Mononuclear cell (primary cell): ENCODE data around the gene DISP3. TPM values are rescaled to one million over a fixed set of nuclear protein-coding genes. Genes with fewer than 3 reads are reported as not detected.
"Not testable (repeated sequence)": the region's sequence is repeated elsewhere in the genome, so short reads cannot be mapped to it uniquely, and the experiment has no call there.

ENCODE experiments used
- H3K27me3 ChIP-seq: 2 replicates; pipeline ENCODE4 v1.6.0; 2011; ENCODE audit warnings: low read length, control low read depth; ENCODE audit not compliant: insufficient read depth
- H3K4me1 ChIP-seq: 2 replicates; pipeline ENCODE4 v1.5.1; 2011; ENCODE audit warnings: mild to moderate bottlenecking, low read length, control low read depth; ENCODE audit not compliant: insufficient read depth
- H3K4me3 ChIP-seq: 2 replicates; pipeline ENCODE4 v1.5.1; 2011; ENCODE audit warnings: mild to moderate bottlenecking, low read length, moderate library complexity
- H3K9me3 ChIP-seq: 2 replicates; pipeline ENCODE4 v1.5.1; 2011; ENCODE audit warnings: low read depth, mild to moderate bottlenecking, control low read depth, low read length
- total RNA-seq: library from RNA; depleted of rRNA; stranded (reverse); fragments of >200 nt; gene quantifications from one replicate; pipeline ENCODE4 v1.2.3, GENCODE V29; 2012

DISP3 gene
- total RNA-seq, 1 donor = 0.21 TPM

DNA sequence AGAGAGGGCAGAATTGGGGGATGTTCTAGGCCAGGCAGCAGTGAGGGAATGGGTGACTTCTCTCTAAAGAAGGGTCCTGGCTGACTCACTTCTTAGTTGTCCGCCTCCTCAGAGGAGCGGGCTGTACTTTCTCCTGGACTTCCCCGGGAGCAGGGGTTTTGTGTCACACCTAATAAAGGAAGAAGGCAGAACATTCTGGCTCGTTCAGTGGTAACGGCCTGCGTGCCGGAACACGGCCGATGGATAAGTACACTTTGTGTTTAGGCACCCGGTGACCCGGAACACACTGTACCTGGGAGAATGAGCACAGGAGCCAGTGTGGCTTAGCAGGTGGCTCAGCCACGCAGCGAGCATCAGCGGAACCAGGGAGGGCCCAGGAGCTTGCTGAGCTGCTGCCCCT, 90.6 kb downstream of the DISP3 start:
- no peaks in the 10 kb centered on the region for H3K27me3 ChIP-seq
- H3K4me1 ChIP-seq = no peaks in the 10 kb centered on the region
- H3K9me3 ChIP-seq = no peaks in the 10 kb centered on the region
- no peak overlapping the region for H3K4me3 ChIP-seq

DNA sequence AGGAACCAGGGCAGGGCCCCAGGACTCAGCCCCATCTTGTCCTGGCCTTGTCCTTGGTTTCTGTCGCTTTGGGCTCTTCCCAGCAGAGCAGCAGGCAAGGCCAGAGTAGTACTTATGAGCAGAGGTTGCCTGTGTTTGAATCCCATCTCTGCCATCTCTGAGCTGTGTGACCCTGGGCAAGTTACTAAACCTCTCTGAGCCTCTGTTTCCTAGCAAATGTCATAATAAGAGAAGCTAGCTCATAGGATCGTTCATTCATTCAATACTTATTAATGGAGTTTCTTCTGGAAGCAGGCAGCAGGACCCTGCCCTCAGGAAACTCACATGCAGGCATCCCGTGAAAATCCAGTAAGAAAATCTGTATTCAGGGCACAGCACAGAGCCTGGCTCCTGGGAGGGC, 91.0 kb downstream of the DISP3 start:
- Histone ChIP-seq H3K27me3 (no peaks in the 10 kb centered on the region), H3K4me3 (no peak overlapping the region), H3K9me3 (no peaks in the 10 kb centered on the region), H3K4me1 (no peaks in the 10 kb centered on the region)

- Histone ChIP-seq H3K9me3 (no peaks in the 10 kb centered on the region), H3K4me3 (no peak overlapping the region), H3K4me1 (no peaks in the 10 kb centered on the region), H3K27me3 (no peaks in the 10 kb centered on the region)
Observed at GRCh38 chr1:11570821-11571380, 91.9 kb downstream of the DISP3 start.

GRCh38 chr1:11571906-11572616, 93.1 kb downstream of the DISP3 start:
- Histone ChIP-seq H3K4me3 (no peak overlapping the region), H3K27me3 (no peaks in the 10 kb centered on the region), H3K9me3 (no peaks in the 10 kb centered on the region), H3K4me1 (no peaks in the 10 kb centered on the region)

- Histone ChIP-seq H3K27me3 (no peaks in the 10 kb centered on the region), H3K4me3 (no peak overlapping the region), H3K9me3 (no peaks in the 10 kb centered on the region), H3K4me1 (no peaks in the 10 kb centered on the region)
Observed at GRCh38 chr1:11573116-11573692, 94.2 kb downstream of the DISP3 start.

DNA sequence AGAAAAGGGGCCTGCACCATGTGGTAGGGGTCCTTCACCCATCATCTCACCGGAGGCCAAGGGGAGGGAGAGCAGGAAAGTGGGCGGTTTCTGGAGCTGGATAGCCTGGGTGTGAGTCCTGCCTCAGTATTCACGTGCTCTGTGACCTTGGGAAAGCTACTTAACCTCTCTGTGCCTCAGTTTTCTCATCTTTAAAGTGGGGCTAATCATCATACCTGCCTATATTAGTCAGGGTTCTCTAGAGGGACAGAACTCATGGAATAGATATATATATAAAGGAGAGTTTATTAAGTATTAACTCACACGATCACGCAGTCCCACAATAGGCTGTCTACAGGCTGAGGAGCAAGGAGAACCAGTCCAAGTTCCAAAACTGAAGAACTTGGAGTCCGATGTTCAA, 96.6 kb downstream of the DISP3 start:
- H3K4me3 ChIP-seq = no peak overlapping the region
- H3K9me3 ChIP-seq = no peaks in the 10 kb centered on the region
- no peaks in the 10 kb centered on the region for H3K27me3 ChIP-seq
- H3K4me1 ChIP-seq = no peaks in the 10 kb centered on the region

- H3K9me3 ChIP-seq = no peaks in the 10 kb centered on the region
- H3K4me3 ChIP-seq = no peak overlapping the region
- no peaks in the 10 kb centered on the region for H3K4me1 ChIP-seq
- no peaks in the 10 kb centered on the region for H3K27me3 ChIP-seq
Observed at GRCh38 chr1:11576109-11576875, 97.3 kb downstream of the DISP3 start.

DNA sequence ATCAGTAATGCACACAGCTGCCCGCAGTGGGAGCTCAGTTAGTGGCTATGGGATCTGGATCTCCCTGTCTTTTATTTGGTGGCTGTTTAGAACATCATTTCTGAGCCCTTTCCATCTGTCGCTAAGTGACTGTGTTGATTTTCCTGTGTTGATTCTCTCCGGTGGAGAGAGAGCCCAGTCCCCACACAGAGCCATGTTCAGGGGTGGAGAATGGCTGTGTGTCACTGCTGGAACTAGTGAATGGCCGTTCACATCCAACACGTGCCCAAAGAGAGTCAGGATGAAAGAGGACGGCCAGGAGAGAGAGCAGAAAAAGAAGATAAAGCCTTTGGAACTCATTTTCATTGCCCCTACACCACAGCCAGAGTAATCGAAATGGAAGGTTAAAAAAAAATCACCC, 99.0 kb downstream of the DISP3 start:
- no peaks in the 10 kb centered on the region for H3K9me3 ChIP-seq
- H3K4me3 ChIP-seq = no peak overlapping the region
- H3K27me3 ChIP-seq = no peaks in the 10 kb centered on the region
- H3K4me1 ChIP-seq = no peaks in the 10 kb centered on the region

GRCh38 chr1:11579506-11579905, 100.6 kb downstream of the DISP3 start:
- H3K4me3 ChIP-seq = no peak overlapping the region

DNA sequence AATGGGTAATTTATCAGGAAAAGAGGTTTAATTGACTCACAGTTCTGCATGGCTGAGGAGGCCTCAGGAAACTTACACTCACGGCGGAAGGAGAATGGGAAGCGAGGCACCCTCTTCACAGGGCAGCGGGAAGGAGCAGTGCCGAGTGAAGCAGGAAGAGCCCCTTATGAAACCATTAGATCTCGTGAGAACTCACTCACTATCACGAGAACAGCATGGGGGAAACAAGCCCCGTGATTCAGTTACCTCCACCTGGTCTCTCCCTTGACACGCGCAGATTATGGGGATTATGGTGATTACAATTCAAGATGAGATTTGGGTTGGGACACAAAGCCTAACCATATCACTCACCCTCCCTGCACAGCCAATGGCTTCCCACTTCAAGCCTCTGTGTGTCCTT, 101.1 kb downstream of the DISP3 start:
- not testable (repeated sequence) for H3K9me3 ChIP-seq, H3K27me3 ChIP-seq, H3K4me3 ChIP-seq, H3K4me1 ChIP-seq

More at GRCh38 chr1:11579506-11579905, 100.6 kb downstream of the DISP3 start:
- H3K9me3 ChIP-seq = no peaks in the 10 kb centered on the region
- no peaks in the 10 kb centered on the region for H3K4me1 ChIP-seq
- no peaks in the 10 kb centered on the region for H3K27me3 ChIP-seq

GRCh38 chr1:11581445-11581991, 102.6 kb downstream of the DISP3 start:
- H3K4me3 ChIP-seq = no peak overlapping the region
- no peaks in the 10 kb centered on the region for H3K4me1 ChIP-seq
- no peaks in the 10 kb centered on the region for H3K27me3 ChIP-seq
- no peaks in the 10 kb centered on the region for H3K9me3 ChIP-seq

GRCh38 chr1:11585389-11585788, 106.4 kb downstream of the DISP3 start:
- no peaks in the 10 kb centered on the region for H3K9me3 ChIP-seq
- no peaks in the 10 kb centered on the region for H3K27me3 ChIP-seq
- H3K4me1 ChIP-seq = no peaks in the 10 kb centered on the region
- H3K4me3 ChIP-seq = no peak overlapping the region
